HFF-Myc (cell line): Measurements from ENCODE around the gene UTP11.

Source experiments
- DNase-seq: peaks from one replicate; pipeline ENCODE4 v3.0.0-alpha.2; 2011; ENCODE audit warnings: low read depth; ENCODE audit errors: extremely low read depth
- H3K4me3 ChIP-seq: replicated peaks from 2 replicates; pipeline ENCODE4 v1.5.1; 2011; ENCODE audit warnings: low read depth, mild to moderate bottlenecking, control low read depth, low read length
- CTCF ChIP-seq: IDR thresholded peaks from 2 replicates; pipeline ENCODE4 v1.5.1; 2012; ENCODE audit warnings: mild to moderate bottlenecking, low read depth, low read length, control low read depth; ENCODE audit errors: missing control alignments

Gene UTP11

GRCh38 chr1:38025233-38025632 is 12.7 kb downstream of the UTP11 start:
- TF ChIP-seq CTCF, result no peak
- no peak overlapping the region for H3K4me3 ChIP-seq
- DNase-seq, result no peak

- TF ChIP-seq CTCF, result no peak
- DNase-seq, result no peak
- H3K4me3 ChIP-seq, result no peak overlapping the region
Observed at GRCh38 chr1:38025664-38026063, 13.1 kb downstream of the UTP11 start.

GRCh38 chr1:38026592-38027200 is 14.2 kb downstream of the UTP11 start:
- no peak overlapping the region for H3K4me3 ChIP-seq
- peak; percentile 76 for TF ChIP-seq CTCF
- no peak for DNase-seq

GRCh38 chr1:38027201-38028104 is 14.9 kb downstream of the UTP11 start:
- H3K4me3 ChIP-seq, result no peak overlapping the region
- no peak for TF ChIP-seq CTCF
- no peak for DNase-seq

GRCh38 chr1:38028105-38028591 is 15.6 kb downstream of the UTP11 start:
- no peak for TF ChIP-seq CTCF
- no peak for DNase-seq
- H3K4me3 ChIP-seq, result no peak overlapping the region

GRCh38 chr1:38028671-38029070 is 16.1 kb downstream of the UTP11 start:
- H3K4me3 ChIP-seq, result no peak overlapping the region
- no peak for TF ChIP-seq CTCF
- DNase-seq, result no peak
